Natural killer cell (primary cell): ENCODE results near the gene XPNPEP2. TPM values are rescaled to one million over a fixed set of nuclear protein-coding genes. Genes with fewer than 3 reads are reported as not detected.

ENCODE experiments used
- ATAC-seq, 3 donors: fragments of 150-1000 bp in 2 of 3; fragments of 200-7000 bp in 1 of 3; cut with Tn5 transposase; 1 replicate in 1 of 3; 2 replicates in 2 of 3; pipeline ENCODE4 v1.10.0; 2021; ENCODE audit warnings: mild to moderate bottlenecking in 2 of 3, moderate library complexity in 2 of 3
- DNase-seq, 2 donors: peaks; one replicate each; pipeline versions ENCODE4 v3.0.0 to v3.0.0-alpha.2; 2013 to 2021; ENCODE audit warnings: mixed read lengths in 1 of 2
- H3K27ac ChIP-seq: one replicate; pipeline ENCODE4 v1.5.1; 2013; ENCODE audit warnings: mild to moderate bottlenecking, low read length
- H3K27me3 ChIP-seq: one replicate; pipeline ENCODE4 v1.6.1; 2013; ENCODE audit warnings: low read length; ENCODE audit not compliant: control insufficient read depth, insufficient read depth
- H3K36me3 ChIP-seq: one replicate; pipeline ENCODE4 v1.6.1; 2013; ENCODE audit warnings: low read length; ENCODE audit not compliant: control insufficient read depth, insufficient read depth
- H3K4me1 ChIP-seq: one replicate; pipeline ENCODE4 v1.6.1; 2013; ENCODE audit warnings: low read length; ENCODE audit not compliant: control insufficient read depth, insufficient read depth
- H3K4me3 ChIP-seq: one replicate; pipeline ENCODE4 v1.5.1; 2013; ENCODE audit warnings: low read length
- H3K9me3 ChIP-seq: one replicate; pipeline ENCODE4 v1.6.1; 2013; ENCODE audit warnings: low read length; ENCODE audit not compliant: control insufficient read depth, insufficient read depth
- H3K27ac Mint-ChIP-seq, 2 donors: one replicate each; pipeline ENCODE4 v1.8.0; 2022; ENCODE audit warnings: mild to moderate bottlenecking in 2 of 2, mixed read lengths in 2 of 2, moderate library complexity in 1 of 2
- H3K27me3 Mint-ChIP-seq, 2 donors: one replicate each; pipeline ENCODE4 v1.8.0; 2022; ENCODE audit warnings: low read depth in 2 of 2, mixed read lengths in 2 of 2
- H3K36me3 Mint-ChIP-seq: one replicate; pipeline ENCODE4 v1.8.0; 2022; ENCODE audit warnings: mixed read lengths
- H3K4me1 Mint-ChIP-seq, 2 donors: one replicate each; pipeline ENCODE4 v1.8.0; 2022; ENCODE audit warnings: mixed read lengths in 2 of 2
- H3K4me3 Mint-ChIP-seq: one replicate; pipeline ENCODE4 v1.8.0; 2022; ENCODE audit warnings: mild to moderate bottlenecking, moderate library complexity, mixed read lengths
- H3K9me3 Mint-ChIP-seq, 2 donors: one replicate each; pipeline ENCODE4 v1.8.0; 2022; ENCODE audit warnings: mixed read lengths in 2 of 2
- WGBS: methylation state at CpG from one replicate; pipeline ENCODE4 v1.1.7; 2013; ENCODE audit warnings: missing lambda C conversion rate; ENCODE audit not compliant: insufficient coverage; 5-methylcytosine and 5-hydroxymethylcytosine counted together
- intact Hi-C: fragments of 100-400 bp; cut with micrococcal nuclease; formaldehyde crosslinking; loops from one replicate; pipeline ENCODE4 v1.14.2; 2022
- total RNA-seq, 4 donors: library from RNA; stranded (reverse); fragments of 120-200 nt in 1 of 4; gene quantifications; one replicate each; pipeline versions ENCODE4 v1.2.3 to v1.2.4, GENCODE V29; 2013 to 2022
- TF ChIP-seq, protein P1 (sequence below): fragments of 200-600 bp; IDR thresholded peaks from one replicate; pipeline ENCODE4 v1.8.0; 2022; ENCODE audit warnings: antibody characterized with exemption

Gene XPNPEP2
- total RNA-seq, 3 donors from 2014 or later (not counting 1 experiment from before 2014, with no cell fraction given) = 0.96 to 2.6 (median 1.6) TPM

DNA sequence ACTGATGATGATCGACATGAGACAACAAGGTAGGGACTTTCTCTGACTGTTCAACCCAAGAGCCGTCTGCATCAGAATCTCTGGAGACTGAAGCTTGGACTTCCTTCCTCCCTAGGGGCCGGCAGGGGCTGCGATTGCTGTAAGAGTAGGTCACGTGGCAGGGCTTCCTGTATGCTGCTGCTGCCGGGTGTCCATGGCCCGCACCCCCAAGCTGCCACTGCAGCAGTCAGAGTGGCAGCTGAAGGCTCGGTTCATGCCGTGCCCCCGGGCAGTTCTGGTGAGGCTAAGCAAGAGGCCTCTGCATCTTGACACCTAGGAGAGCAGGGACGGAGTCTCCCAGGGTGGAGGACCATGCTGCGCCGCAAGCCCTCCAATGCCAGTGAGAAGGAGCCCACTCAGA, 41.0 kb downstream of the XPNPEP2 start, which contains the start of gene SASH3:
Gene SASH3 (plus strand): TSS at position 203 of the 400 bp plus-strand sequence. CDS start 149 bp downstream, at position 352.
- Mint-ChIP-seq H3K27me3 (no peaks in the 10 kb centered on the region), H3K4me1 (peaks cover 59 to 65% of the 10 kb centered on the region in 2 donors), H3K9me3 (no peaks in the 10 kb centered on the region), H3K36me3 (peaks cover 9% of the 10 kb centered on the region), H3K4me3 (peak within 1 kb of the TSS; percentile 67), H3K27ac (peak within 1 kb of the TSS; percentile 86 to 98)
- peaks cover 33% of the 10 kb centered on the region for H3K36me3 ChIP-seq
- intact Hi-C loops = loop anchor here (2.0 to 5.0 kb wide), 3 partner anchors 21 to 388 kb away; partner anchors contain the start of gene AIFM1
- peak; percentile 25 to 66 (median 46) for ATAC-seq
- H3K9me3 ChIP-seq = no peaks in the 10 kb centered on the region
- TF ChIP-seq, protein P1, sequence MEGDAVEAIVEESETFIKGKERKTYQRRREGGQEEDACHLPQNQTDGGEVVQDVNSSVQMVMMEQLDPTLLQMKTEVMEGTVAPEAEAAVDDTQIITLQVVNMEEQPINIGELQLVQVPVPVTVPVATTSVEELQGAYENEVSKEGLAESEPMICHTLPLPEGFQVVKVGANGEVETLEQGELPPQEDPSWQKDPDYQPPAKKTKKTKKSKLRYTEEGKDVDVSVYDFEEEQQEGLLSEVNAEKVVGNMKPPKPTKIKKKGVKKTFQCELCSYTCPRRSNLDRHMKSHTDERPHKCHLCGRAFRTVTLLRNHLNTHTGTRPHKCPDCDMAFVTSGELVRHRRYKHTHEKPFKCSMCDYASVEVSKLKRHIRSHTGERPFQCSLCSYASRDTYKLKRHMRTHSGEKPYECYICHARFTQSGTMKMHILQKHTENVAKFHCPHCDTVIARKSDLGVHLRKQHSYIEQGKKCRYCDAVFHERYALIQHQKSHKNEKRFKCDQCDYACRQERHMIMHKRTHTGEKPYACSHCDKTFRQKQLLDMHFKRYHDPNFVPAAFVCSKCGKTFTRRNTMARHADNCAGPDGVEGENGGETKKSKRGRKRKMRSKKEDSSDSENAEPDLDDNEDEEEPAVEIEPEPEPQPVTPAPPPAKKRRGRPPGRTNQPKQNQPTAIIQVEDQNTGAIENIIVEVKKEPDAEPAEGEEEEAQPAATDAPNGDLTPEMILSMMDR = no peak
- H3K27ac ChIP-seq = peak within 1 kb of the TSS; percentile 99
- DNase-seq = peak; percentile 62 to 81
- H3K4me3 ChIP-seq = peak within 1 kb of the TSS; percentile 92
- peaks cover 80% of the 10 kb centered on the region for H3K4me1 ChIP-seq
- 0% methylated on average over 13 of the region's 13 CpGs for WGBS
- H3K27me3 ChIP-seq = no peaks in the 10 kb centered on the region

DNA sequence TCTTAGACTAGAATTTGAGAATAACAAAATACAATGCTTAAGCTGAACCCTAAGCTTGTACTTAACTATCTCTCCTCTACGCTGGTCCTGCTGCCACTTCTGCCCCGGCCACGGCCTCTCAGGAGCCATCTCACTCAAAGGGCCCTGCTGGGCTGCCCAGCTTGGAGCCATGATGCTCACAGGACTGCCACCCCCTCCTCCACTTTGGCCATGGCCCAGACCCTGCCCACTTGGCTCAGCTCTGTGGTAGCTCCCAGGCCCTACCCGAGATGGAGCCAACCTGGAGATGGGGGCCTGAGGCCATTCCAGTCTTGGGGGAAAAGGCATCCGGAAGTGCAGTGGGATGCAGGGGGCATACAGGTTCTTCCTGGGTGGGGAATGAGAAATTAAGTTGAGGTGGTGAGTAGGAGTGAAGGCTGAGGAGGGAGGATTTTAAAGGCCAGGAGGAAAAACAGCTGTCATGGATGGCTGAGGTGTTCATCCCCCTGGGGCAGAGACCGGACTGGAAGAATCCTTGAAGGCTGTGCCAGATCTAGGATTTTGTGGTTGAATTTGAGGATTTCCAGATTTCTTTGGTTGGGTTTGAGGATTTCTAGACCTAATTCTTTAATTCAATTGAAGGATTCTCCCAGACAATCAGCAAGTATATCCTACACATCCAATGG, 41.8 kb downstream of the XPNPEP2 start:
- Histone ChIP-seq H3K9me3 (no peaks in the 10 kb centered on the region), H3K4me1 (peaks cover 79% of the 10 kb centered on the region), H3K27me3 (no peaks in the 10 kb centered on the region), H3K4me3 (peak overlapping the region; percentile 92), H3K27ac (peak overlapping the region; percentile 99), H3K36me3 (peaks cover 38% of the 10 kb centered on the region)
- Mint-ChIP-seq H3K9me3 (no peaks in the 10 kb centered on the region), H3K36me3 (peaks cover 9% of the 10 kb centered on the region), H3K4me1 (peaks cover 58 to 62% of the 10 kb centered on the region in 2 donors), H3K4me3 (peak overlapping the region; percentile 67), H3K27ac (peak overlapping the region; percentile 86 to 98), H3K27me3 (no peaks in the 10 kb centered on the region)
- TF ChIP-seq, protein P1 = no peak
- ATAC-seq = no peak
- no peak for DNase-seq
- intact Hi-C loops = loop anchor here (1.0 to 5.0 kb wide), 4 partner anchors 11 to 387 kb away; partner anchors contain the start of gene AIFM1
- WGBS = 3% methylated on average over 6 of the region's 6 CpGs

GRCh38 chrX:129781134-129781672, 42.4 kb downstream of the XPNPEP2 start:
- TF ChIP-seq, protein P1 = no peak
- peak overlapping the region; percentile 86 to 98 for H3K27ac Mint-ChIP-seq
- DNase-seq (peak; percentile 66 to 88), ATAC-seq (peak; percentile 70 to 91 (median 80))
- H3K4me3 ChIP-seq = peak overlapping the region; percentile 92
- peaks cover 63 to 67% of the 10 kb centered on the region in 2 donors for H3K4me1 Mint-ChIP-seq
- H3K4me3 Mint-ChIP-seq = peak overlapping the region; percentile 67
- peak overlapping the region; percentile 99 for H3K27ac ChIP-seq
- intact Hi-C loops = loop anchor here (1.0 to 5.0 kb wide), 4 partner anchors 12 to 386 kb away; partner anchors contain the start of gene AIFM1
- H3K9me3 ChIP-seq = no peaks in the 10 kb centered on the region
- no peaks in the 10 kb centered on the region for H3K27me3 ChIP-seq
- H3K36me3 ChIP-seq = peaks cover 40% of the 10 kb centered on the region
- no peaks in the 10 kb centered on the region for H3K27me3 Mint-ChIP-seq
- peaks cover 9% of the 10 kb centered on the region for H3K36me3 Mint-ChIP-seq
- 0% methylated on average over 3 of the region's 8 CpGs for WGBS
- H3K9me3 Mint-ChIP-seq = no peaks in the 10 kb centered on the region
- H3K4me1 ChIP-seq = peaks cover 79% of the 10 kb centered on the region
